NCI-H774 (cell line): ENCODE measurements around the gene MACROD2.

Experiments used
- DNase-seq: peaks from one replicate; lab custom pipeline; 2025; lab: John Stamatoyannopoulos, UW

Gene MACROD2

DNA sequence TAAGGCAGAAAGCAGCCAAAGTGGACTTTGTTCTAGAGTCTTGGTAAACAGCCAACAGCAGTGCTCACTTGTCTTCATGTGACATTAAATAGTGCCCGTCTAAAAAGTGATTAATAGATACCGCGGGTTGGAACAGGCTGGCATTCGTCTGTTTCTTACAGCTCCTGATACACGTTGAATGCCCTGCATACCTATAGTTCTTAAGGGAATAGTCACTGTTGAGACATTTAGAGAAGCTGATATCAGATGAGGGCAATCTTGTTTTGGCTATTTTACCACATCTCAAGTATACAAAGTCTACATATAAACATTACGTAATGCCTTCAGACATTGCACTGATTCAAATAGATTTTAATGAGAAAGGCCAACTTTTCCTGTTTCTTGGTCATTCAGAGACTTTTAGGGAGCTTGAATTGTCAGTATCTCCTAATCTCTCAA, 717.0 kb downstream of the MACROD2 start:
- DNase-seq, result no peak

DNA sequence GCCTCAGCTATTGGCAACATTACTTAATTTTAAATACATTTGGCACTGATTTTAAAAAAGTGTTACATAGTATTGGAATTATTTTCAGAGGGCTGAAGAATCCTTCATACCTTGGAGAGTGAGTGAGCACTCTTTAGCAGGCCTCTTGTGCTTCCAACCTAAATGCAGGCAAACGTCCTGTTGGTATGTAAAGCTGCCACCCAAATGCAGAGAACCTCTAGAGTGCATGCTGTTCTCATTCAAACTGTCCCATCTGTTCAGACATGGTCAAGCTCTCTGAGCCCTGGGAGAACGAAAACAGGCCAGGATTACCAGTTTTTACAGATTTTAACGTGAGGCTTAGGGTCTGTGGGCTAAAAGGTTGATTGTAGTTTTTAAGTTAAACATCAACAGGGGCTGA, 720.1 kb downstream of the MACROD2 start:
- DNase-seq, result no peak

GRCh38 chr20:14716351-14716801, 721.1 kb downstream of the MACROD2 start:
- no peak for DNase-seq

DNA sequence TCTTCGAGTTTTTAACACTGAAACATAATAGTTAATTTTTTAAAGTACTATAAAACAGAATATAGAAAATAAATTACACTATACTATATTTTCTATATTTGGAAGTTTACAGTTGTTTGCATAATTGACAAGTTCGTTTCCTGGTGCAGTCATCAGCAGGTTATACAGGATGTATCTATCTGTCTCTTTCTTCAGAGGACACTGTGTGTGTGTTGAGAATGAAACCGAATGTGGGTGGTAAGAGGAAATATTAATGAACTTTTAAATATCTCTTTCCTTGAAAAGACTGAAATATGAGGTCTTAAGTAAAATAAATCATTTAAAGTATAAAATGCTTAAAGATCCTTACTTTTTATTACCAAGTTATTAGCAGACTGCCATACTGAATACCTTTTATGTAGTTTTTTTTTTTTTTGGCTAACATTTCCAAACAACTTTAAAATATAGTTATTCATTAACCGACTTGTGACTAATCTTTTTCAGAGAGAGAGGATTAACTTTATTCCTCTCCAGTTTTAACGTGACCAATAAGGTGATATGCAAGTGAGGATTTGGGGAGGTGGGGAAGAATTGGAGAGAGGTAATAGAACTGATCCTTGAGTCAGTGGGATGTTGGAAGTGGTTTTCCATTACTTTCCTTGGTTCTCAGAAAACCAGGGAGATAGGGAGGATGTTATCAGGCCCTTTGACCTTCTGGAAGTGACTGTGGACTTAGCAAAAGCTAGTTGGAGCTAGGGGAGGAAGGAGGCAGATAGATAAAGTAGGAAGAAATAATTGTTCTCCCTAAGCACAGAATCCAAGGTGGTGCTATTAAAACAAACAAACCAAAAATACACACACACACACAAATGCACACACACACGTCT, 722.1 kb downstream of the MACROD2 start:
- no peak for DNase-seq

GRCh38 chr20:14720251-14720650, 724.9 kb downstream of the MACROD2 start:
- DNase-seq, result no peak

DNA sequence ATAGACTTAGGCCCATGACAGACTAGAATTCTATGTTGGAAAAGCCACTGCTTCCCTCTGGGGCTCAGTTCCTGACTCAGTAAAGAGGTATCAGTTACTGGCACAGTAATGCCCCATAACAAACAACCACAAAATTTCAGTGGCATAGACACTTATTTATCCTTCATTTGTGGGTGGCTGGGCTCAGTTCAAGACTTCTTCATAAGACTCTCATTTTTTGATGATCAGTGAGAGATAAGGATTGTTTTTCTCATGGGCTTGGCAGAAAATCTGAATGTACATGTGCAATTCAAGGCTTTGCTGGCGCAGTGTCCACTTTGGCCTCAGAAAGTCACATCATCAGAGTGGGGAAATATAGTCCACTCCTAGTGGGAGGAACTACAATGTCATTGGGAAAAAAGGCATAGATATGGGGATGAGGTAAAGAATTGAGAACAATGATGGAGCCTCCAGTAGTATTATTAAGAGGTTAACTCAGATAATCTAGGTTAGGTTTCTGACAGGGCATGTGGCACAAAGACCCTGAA, 726.7 kb downstream of the MACROD2 start:
- DNase-seq, result no peak

DNA sequence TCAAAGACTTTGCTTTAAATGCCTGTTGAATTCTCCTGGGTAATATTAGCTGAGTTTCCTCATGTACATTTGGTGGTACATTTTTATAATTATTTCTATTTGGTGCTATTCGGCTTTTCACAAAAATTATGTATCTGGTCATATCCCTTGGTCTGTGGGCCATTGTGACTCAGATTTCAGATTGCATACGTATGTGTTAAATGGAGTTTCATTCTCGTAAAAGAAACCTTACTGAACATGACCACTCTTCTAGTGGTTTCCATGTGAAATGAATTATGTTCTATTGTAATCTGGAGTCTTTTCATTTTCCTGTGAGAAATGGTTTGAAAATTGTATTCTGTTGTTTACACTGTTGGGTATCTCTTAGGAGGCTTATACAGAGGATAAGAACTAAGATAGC, 728.3 kb downstream of the MACROD2 start:
- DNase-seq, result no peak

DNA sequence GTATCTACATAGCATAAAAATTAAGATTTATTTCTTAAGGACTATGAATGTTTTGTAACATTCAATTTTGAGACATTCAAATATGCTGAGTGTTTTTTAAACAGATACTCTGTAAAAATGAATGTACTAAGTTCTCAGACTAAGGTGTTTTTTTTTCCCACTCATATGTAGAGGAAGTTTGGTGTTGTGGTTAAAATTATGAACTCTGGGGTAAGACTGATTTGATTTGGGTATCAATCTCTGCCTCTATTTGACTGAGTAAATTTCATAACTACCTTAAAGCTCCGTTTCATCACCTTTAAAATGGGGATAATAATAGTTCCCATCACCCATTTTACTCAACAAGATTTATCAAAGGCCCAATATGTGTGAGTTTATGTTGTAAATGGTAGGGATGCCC, 728.7 kb downstream of the MACROD2 start:
- DNase-seq, result no peak

- DNase-seq, result no peak
Measured at GRCh38 chr20:14724468-14724867, 729.2 kb downstream of the MACROD2 start.

DNA sequence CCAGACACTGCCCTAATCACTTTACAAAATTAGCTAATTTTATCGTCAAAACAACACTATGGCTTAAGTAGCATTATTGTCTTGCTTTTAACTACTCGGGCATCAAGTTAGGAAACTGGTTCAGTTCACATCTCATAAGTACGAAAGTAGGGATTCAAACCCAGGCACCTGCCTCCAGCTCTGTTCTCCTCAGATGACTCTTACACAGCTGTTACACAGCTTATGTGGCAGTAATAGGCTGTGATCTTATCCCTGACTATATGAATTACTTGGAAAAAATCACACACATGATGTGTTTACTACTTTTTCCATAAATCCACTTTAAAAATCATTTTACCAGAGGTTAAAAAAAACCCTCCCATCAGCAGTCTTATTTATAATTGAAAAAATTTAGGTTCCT, 731.3 kb downstream of the MACROD2 start:
- DNase-seq, result no peak

GRCh38 chr20:14727485-14728150, 732.3 kb downstream of the MACROD2 start:
- no peak for DNase-seq

GRCh38 chr20:14729390-14729789, 734.1 kb downstream of the MACROD2 start:
- peak; percentile 3 for DNase-seq

DNA sequence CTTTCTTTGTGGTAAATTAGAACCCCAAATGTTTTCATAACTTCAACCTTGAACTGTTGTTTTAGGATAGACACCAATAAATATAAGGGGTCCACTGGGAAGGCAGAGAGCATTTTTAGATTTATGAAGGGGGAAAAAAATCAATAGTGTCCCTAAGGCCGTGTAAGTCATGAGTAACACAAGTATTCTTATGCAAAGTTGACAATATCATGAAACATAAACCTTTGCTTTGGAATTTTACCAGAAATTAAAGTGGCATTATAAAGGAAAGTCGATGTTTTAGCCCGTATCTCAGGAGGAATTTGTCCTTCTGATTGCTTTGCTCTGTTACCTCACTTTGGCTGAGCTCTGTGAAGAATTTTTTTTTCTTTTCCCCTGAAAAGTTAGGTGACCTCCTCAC, 737.0 kb downstream of the MACROD2 start:
- no peak for DNase-seq

GRCh38 chr20:14732996-14733395, 737.7 kb downstream of the MACROD2 start:
- DNase-seq, result no peak

DNA sequence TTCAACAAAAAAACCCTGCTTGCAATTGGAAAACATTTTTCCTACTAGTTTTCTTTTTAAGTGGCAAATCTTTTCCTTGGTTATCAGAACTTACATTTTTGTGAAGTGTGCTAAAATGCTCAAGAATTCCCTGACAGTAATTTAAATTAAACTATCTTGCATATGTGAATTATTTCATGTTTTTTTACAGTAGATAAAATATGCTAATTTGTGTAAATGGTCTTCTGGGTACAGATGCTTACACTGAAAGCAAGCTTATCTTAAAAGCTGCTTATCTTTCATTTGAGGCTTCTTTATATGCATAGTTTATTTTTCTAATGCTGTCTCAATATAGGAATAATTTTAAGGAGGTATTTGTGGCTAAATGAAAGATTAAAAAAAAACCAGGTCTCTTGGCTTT, 745.1 kb downstream of the MACROD2 start:
- DNase-seq, result no peak

DNA sequence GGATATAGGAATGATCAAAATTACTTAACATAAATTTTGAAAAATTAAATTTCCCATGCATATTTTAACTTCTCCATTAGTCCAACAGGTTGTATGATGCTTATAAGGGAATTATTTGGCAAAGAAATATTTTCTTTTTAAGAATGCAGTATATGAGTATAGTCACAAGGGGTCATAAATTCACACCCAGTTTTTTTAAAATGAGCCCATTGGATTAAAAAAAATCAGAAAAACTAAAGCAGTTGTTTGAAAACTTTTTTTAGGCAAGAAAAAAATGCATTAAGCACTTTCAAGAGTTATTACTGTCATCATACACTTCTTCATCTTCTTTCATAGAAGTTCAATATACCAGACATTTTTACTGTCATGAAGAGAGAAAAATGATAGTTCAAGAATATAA, 746.3 kb downstream of the MACROD2 start:
- no peak for DNase-seq

DNA sequence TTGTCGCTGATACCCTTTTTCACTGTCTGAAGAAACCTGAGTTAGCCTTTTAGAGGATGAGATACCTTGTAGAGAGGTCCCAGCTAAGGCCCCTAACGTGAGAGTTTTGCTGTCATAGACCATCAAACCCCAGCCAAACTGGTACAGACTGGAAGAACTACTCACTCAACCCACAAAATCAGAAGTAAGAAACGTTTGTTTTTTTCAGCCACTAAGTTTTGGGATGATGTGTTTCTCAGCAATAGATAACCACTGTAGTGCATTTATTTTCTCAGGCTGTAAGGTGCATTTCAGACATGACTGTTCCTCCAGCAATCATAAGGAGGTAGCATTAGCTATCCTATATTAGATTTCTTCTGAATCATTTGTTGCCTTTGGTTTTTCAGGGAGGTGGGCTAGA, 749.4 kb downstream of the MACROD2 start:
- DNase-seq, result no peak

- DNase-seq, result no peak
Measured at GRCh38 chr20:14745830-14746229, 750.5 kb downstream of the MACROD2 start.

DNA sequence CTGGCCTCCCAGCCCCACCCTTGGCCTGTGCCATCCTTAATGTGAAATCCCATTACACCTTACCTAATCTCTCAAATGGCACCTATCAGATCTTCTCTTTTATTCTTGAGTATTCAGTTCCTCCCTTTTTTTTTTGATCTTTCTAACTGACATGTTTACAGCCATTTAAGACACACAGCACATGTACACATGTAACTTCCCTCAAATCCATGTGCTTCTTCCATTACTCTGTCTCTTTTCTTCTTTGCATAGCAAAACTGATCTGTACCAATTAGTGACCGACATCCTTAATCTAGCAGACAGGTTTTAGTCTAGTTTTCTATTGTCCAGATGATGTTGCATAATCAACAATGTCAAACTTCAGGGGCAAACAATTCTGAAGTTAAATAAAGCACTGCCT, 755.9 kb downstream of the MACROD2 start:
- no peak for DNase-seq

- DNase-seq, result no peak
Measured at GRCh38 chr20:14757728-14758127, 762.4 kb downstream of the MACROD2 start.

GRCh38 chr20:14758356-14758755, 763.0 kb downstream of the MACROD2 start:
- DNase-seq, result no peak

GRCh38 chr20:14759979-14760378, 764.7 kb downstream of the MACROD2 start:
- DNase-seq, result no peak

DNA sequence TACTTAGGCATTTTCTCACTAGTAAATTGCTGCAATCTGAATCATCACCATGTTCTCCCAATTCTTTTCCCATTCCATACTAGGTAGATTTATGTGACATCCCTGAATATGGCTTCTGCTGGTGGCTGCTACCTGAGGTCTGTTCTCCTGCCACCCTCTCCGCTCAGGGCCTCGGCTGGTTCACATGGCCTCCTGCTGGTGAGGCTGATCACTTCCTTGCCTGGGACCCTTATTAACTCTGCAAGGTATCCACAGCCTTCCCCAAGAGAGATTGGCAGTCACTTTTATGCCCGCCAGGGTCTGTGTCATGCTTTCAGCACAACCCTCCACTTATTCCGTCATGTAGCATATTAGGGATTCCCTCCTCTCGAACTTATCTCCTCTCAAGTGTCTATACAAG, 766.6 kb downstream of the MACROD2 start:
- DNase-seq, result no peak
